ENCODE data around the gene SH3D19.

The SH3D19 gene

GRCh38 chr4:151228189-151229119 lies 97.0 kb downstream of the SH3D19 start:
- no peak for DNase-seq (ENCODE audit: low read depth)

DNA sequence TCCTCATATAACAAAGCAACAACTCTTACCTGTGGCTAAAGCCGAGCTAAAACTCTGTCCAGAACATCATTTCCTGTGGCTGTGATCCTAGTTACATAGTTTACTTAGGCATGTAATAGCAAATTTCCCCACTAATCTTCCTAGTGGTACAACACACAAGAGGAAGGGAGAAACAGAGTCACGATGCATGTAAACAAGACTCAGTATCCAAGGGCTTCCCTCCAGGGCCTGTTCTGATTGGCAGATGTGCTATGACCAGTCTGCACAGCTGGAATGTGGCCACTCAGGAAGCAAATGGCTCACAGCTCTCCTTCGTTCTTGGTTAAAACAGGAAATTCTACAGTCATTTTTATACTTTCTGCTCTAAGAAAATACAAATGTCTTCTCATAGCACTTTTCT lies 97.7 kb downstream of the SH3D19 start:
- no peak for DNase-seq (ENCODE audit: low read depth)

- no peak for DNase-seq (ENCODE audit: low read depth)
Observed at GRCh38 chr4:151227172-151227571, 98.2 kb downstream of the SH3D19 start.

- DNase-seq (ENCODE audit: low read depth), result no peak
Observed at GRCh38 chr4:151226004-151226932, 99.1 kb downstream of the SH3D19 start.

GRCh38 chr4:151223465-151223864 lies 101.9 kb downstream of the SH3D19 start:
- DNase-seq (ENCODE audit: low read depth), result no peak

- no peak for DNase-seq (ENCODE audit: low read depth)
Observed at GRCh38 chr4:151219948-151220347, 105.5 kb downstream of the SH3D19 start.

GRCh38 chr4:151219091-151219490 lies 106.3 kb downstream of the SH3D19 start:
- DNase-seq (ENCODE audit: low read depth), result no peak

DNA sequence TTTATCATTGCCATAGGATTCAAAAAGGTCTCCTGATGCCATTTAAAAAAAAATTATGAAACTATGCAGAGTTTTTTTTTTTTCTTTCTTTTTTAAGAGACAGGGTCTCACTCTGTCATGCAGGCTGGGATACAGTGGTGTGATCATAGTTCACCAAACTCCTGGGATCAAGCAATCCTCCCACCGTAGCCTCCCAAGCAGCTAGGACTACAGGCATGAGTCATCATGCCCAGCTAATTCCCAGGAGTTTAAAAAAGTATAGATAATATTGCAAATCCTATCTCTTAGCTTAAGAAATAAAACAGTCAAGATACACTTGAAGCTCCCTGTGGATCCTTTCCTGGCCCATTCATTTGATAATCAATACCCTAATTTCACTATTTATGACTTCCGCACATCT lies 107.1 kb downstream of the SH3D19 start:
- no peak for DNase-seq (ENCODE audit: low read depth)

GRCh38 chr4:151217326-151217725 lies 108.1 kb downstream of the SH3D19 start:
- DNase-seq (ENCODE audit: low read depth), result no peak

DNA sequence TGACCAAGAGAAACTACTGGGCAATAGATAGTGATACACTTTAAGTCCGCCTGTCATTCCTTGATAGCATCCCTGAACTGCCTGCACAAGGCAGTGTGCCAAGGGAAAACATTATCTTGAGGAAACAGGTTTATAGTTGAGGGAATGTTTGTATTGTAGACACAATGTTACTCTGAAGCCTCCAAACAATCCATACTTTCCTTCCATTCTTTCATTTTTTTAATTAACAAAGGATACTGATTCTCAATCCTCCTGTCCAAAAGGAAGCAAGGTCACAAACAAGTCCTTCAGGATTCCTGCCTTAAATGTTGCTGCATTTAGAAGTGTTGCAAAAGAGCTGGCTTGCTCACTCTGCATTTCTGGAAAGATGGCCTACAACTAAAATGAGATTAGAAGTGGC lies 110.1 kb downstream of the SH3D19 start:
- DNase-seq (ENCODE audit: low read depth), result no peak

GRCh38 chr4:151207868-151208267 lies 117.5 kb downstream of the SH3D19 start:
- no peak for DNase-seq (ENCODE audit: low read depth)

DNA sequence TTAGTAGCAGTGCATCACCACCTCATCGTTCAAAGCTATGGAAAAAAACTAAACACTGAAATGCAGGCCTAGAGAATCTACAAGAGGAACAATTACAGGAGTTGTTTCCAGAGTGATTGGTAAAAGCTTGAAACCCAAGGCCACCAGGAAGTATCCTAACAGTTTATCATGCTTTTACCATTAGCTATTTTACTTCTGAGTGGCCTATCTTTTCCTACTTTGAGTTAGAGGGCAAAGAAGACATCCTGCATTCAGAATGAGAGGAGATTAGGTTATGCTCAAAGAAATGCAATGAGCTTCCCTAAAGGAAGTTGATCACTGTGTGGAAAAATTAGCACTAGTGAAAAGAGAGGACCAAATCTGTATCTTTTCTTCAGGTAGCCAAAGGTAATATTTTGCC lies 118.2 kb downstream of the SH3D19 start:
- no peak for DNase-seq (ENCODE audit: low read depth)

GRCh38 chr4:151206241-151207005 lies 119.0 kb downstream of the SH3D19 start:
- no peak for DNase-seq (ENCODE audit: low read depth)

- DNase-seq (ENCODE audit: low read depth), result no peak
Observed at GRCh38 chr4:151205722-151206121, 119.7 kb downstream of the SH3D19 start.

DNA sequence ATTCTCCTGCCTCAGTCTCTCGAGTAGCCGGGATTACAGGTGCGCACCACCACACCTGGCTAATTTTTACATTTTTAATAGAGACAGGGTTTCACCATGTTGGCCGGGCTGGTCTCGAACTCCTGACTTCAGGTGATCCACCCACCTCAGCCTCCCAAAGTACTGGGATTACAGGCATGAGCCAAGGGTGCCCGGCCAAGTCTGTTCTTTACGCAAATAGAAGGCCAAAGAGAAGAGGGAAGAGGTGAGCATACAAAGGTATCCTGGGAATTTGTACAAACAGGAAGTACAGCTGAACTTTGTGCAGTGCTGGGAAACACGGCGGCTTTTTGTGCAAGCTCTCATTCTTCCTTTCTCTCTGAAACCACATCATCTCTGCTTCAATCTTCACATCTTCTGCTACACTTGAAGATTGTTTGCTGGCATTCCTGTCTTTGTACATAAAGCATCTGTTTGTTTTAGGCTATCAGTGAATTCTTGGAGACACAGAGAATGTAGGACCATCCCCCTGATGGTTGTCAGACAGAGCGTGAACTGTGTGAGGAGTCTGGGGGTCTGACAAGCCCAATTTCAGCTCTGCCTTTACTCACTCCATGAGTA lies 120.4 kb downstream of the SH3D19 start:
- no peak for DNase-seq (ENCODE audit: low read depth)

DNA sequence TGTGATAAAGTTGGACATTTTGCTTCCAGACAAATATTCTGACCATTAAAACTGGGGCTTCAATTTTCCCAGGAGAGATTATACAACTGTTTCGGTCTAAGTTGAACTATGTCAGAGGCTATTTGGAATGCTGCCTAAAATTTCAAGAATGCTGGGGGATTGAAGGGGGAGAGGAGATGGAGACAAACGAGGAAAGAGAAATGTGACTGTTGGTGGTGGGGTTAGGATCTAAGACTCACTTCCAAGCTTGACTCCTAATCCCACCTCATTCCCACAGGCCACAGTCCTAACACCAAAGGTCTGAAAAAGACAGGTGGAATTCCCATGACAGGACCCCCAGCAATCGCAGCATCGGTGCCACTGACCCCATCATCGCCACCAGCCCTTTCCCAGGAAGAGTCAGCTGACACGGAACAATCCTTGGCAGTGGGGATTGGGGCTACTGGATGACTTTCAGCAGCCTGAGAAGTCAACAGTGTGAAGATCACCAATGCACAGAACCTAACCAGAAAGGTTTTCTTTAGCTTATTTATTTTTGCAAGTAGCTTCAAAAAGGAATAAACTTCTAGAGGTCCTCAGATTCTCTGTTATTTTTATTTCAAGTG lies 122.5 kb downstream of the SH3D19 start:
- no peak for DNase-seq (ENCODE audit: low read depth)

GRCh38 chr4:151202381-151202780 lies 123.0 kb downstream of the SH3D19 start:
- DNase-seq (ENCODE audit: low read depth), result no peak

GRCh38 chr4:151199319-151200190 lies 125.8 kb downstream of the SH3D19 start:
- no peak for DNase-seq (ENCODE audit: low read depth)

GRCh38 chr4:151198748-151199147 lies 126.7 kb downstream of the SH3D19 start:
- no peak for DNase-seq (ENCODE audit: low read depth)

DNA sequence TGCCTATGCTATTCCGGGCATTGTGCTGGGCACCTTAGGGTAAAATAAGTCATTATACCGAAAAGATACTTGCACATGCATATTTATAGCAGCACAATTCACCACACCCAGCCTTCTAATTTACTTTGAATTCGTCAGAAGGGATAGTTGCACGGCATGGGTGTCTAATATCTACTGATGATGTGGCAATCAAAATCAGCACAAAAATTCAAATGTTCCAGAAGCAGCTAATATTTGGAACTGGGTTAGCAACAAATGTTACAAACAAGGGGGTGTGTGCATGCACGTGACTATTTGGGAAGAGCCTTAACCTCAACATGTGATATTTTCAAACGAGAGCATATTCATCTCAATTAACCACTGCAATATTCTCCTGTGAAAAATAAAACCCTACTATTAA lies 128.2 kb downstream of the SH3D19 start:
- DNase-seq (ENCODE audit: low read depth), result no peak

All from activated T-cell treated with anti-CD3 and anti-CD28 coated beads for 24 hours (primary cell).